Hippocampal formation (tissue), 2 donors: Measurements from ENCODE around the gene AUTS2.

Source experiments
- DNase-seq, 2 donors: peaks; one replicate each; lab custom pipeline; 2025; lab: John Stamatoyannopoulos, UW

Gene AUTS2

GRCh38 chr7:70068531-70068930 lies 470.3 kb downstream of the AUTS2 start:
- no peak for DNase-seq

DNA sequence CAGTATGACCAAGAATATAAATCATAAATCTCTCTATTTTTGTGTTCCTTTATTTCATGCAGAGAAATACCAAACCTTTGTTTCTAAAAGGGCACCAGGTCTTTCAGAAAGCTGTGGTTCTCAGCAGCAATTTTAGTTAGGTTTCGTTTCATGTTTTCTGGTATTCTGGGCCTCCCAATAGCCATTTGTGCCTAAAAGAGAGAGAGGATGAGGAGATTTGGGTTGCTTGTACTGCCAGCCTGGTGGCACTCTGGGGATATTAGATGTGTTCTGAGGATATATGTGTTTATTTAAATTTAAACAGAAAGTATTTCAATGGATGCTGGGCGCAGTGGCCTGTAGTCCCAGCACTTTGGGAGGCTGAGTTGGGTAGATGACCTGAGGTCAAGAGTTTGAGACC lies 471.7 kb downstream of the AUTS2 start:
- no peak for DNase-seq

- no peak for DNase-seq
These were observed 473.5 kb downstream of the AUTS2 start for GRCh38 chr7:70071766-70072165.

DNA sequence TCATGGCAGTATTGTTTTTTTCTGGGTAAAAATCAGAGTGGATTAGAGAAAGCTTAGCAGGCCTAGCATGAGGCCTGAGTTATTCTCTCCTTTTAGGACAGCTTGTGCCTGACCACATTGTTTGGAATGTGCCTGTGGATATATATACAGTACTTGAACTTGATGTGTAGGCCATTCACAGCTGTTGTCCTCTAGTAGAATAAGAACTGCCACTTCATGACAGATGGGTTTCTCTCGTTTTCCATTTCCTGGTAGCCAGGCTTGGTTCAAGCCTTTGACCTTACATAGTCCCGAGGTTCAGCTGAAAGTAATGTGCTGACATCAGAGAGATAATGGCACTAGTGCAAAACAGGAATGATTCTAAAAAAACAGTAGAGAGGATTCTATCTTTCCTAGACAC lies 473.9 kb downstream of the AUTS2 start:
- DNase-seq, result no peak

DNA sequence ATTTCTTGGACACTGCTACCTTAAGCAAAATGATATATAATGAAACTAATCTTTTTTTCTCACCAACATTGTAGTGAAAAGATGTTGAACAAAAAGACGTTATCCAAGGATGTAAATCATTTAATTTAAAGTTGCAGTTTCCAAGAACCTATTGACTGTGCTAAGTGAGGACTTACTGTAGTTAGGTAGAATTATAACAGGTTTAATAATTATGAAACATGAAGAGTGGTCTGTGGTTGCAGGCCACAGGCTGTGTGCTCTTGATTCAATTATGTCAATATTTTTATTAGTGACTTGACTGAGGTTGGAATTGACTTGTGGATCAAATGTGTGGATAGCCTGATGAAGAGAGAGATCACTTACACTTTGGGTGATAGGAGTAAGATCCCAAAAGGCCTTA lies 478.1 kb downstream of the AUTS2 start:
- no peak for DNase-seq

- no peak for DNase-seq
These were observed 483.9 kb downstream of the AUTS2 start for GRCh38 chr7:70082099-70082611.

GRCh38 chr7:70091362-70091761 lies 493.1 kb downstream of the AUTS2 start:
- DNase-seq, result no peak

GRCh38 chr7:70092314-70093204 lies 494.3 kb downstream of the AUTS2 start:
- peak in 1 of 2 donors; percentile 15 for DNase-seq

DNA sequence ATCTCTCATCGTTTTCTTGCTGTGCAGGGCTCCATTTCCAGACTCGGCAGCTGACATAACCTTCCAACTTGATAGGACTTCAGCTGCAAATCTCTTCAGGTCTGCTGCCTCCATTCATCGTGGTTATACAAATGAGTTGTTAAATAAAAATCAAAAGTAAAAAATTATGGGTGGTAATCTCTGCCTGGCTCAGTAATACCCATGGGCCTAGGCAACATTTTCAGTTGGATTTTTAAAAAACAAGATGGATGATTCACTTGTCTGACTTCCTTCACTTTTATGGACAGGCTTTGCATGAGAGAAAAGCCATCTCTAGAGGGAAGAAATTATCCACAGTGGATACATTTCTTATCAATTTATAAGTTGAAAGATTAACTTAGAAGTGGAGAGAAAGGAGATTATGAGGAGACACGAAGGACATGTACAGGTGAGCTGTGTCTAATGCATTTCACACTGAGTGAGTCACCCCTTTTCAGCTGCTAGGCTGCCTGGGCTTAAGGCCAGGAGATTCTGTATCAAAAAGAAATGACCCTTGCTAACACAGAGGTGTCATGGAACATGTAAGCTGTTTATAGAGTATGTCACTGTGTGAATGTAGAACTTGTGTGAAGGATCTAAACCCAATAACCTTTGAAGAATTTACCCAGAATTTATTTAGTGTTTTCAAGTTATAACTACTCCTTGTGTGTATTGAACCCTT lies 495.1 kb downstream of the AUTS2 start:
- no peak for DNase-seq

GRCh38 chr7:70094831-70095230 lies 496.6 kb downstream of the AUTS2 start:
- DNase-seq, result no peak

- no peak for DNase-seq
These were observed 499.4 kb downstream of the AUTS2 start for GRCh38 chr7:70097645-70098044.

GRCh38 chr7:70098133-70098561 lies 499.9 kb downstream of the AUTS2 start:
- no peak for DNase-seq

- DNase-seq, result no peak
These were observed 500.8 kb downstream of the AUTS2 start for GRCh38 chr7:70098905-70099672.

- DNase-seq, result no peak
These were observed 506.0 kb downstream of the AUTS2 start for GRCh38 chr7:70104243-70104642.

DNA sequence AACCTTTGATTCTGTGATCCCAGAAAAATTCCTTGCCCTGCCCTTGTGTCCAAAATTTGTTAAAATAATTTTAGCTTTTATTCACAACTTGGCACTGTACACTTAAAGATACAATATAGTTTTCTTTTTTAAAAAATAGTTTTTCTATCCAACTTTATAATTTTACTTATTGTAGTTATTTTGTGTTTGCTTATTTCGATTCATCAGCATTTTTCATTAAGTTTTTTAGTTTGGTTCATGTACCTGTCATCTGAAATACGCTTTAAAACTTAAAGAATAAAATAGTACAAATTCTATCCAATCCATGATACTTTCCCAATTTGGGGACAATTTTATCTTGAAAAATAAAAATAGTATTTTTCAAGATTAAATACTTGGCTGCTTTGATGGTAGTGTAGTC lies 514.8 kb downstream of the AUTS2 start:
- DNase-seq, result no peak

DNA sequence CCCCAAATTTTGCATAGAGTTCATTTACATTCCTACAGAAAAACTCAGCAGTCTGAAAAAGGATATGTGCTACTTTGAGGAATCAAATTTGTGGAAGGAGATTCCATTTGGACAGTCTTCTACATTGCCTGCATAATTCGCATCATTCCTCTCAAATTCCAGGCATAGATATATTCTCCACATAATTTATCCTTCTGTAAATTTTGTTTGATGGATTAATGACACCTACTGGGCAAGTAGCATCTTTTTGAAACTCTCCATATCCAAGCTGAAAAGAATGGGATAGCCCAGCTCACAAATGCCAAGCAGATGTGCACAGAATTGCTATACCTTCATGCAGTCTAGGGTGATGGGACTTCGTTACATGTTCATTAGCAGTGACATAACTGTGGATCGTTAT lies 515.3 kb downstream of the AUTS2 start:
- DNase-seq, result no peak

GRCh38 chr7:70114806-70115205 lies 516.5 kb downstream of the AUTS2 start:
- no peak for DNase-seq

- no peak for DNase-seq
These were observed 518.0 kb downstream of the AUTS2 start for GRCh38 chr7:70116244-70116643.

DNA sequence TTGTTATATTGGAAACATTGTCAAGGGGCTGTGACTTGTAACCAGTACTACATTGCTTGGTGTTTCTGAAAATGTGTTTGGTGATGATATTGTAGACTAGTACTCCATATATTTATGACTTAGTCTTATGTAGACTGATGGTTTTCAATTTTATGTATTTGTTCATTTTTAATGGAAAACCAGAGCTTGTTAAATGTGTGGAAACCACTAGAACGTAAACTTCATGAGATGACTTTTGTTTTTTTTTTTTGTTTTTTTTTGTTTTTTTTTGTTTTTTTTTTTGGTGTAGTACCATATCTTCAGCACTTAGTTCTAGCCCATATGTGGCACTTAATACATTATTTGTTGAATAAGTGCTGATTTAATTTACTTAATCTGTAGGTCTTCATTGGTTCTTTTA lies 518.6 kb downstream of the AUTS2 start:
- no peak for DNase-seq

GRCh38 chr7:70120851-70121250 lies 522.6 kb downstream of the AUTS2 start:
- DNase-seq, result no peak

DNA sequence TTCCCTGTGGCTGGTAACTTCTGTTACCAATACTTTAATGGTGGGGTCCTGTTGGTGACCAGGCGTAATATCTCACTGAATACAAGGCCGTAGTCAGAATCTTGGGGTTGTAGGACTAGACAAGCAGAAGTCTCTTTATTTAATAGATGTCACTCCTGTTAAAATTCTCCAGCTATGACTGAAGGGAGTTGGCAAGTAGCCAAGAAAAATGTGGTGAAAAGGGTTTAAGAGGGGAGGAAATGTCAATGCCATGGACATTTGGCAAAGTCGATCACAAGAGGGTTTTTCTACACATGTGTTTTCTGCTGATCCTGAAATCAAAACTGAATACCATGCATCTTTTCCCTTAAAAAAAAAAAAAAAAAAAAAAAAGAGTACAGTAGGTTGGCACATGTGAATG lies 533.5 kb downstream of the AUTS2 start:
- no peak for DNase-seq

- no peak for DNase-seq
These were observed 534.1 kb downstream of the AUTS2 start for GRCh38 chr7:70132226-70132851.
